ENCODE results near the gene NODAL. TPM values are rescaled to one million over a fixed set of nuclear protein-coding genes. Genes with fewer than 3 reads are reported as not detected.

NODAL gene
- total RNA-seq, 2 donors from 2014 or later: not detected

- H3K4me3 Mint-ChIP-seq: no peak overlapping the region
- peaks cover 38% of the 10 kb centered on the region for H3K27me3 Mint-ChIP-seq (ENCODE audit: low read depth)
- H3K9me3 Mint-ChIP-seq: no peaks in the 10 kb centered on the region
- peaks cover 2 to 3% of the 10 kb centered on the region in 2 donors for H3K36me3 Mint-ChIP-seq (ENCODE audit: insufficient read depth in 2 of 2)
- DNase-seq (no peak), ATAC-seq (replicated peaks in 1 of 2) (no peak)
- no peak overlapping the region for H3K27ac Mint-ChIP-seq
- H3K4me1 Mint-ChIP-seq (ENCODE audit: low read depth): peaks cover 10% of the 10 kb centered on the region
Observed at GRCh38 chr10:70437721-70438120, 3.8 kb downstream of the NODAL start.

DNA sequence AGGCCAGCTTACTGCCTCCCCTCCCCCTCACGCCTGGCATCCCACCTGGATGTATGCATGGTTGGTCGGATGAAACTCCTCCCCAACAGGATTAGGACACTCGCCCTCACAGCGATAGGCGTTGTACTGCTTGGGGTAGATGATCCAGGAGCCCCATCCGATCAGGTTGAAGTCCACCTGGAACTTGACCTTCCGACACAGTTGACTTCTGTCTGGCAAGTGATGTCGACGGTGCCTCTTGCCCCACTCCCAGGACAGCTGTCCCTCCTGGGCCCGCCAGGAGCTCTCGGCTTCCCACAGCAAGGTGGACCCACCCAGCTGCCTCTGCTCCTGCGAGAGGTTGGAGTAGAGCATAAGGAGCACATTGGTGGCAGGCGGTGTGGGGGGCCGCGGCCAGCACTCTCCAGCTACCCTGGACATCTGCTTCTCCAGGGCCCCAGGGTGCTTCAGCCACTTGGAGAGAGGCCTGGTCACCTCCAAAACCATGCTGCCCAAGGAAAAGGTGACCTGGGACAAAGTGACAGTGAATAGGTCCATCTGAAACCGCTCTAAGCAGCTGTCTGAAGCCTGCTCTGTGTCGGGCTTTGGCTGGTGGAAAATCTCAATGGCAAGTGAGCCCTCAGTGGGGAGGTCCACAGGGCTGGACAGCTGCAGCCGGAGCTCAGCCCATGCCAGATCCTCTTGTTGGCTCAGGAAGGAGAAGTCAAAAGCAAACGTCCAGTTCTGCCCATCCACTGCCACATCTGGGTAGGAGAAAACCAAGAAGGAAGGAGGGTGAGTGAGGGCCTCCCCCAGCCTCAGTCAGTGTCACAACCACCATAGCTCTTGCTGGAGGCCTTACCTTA, 6.0 kb downstream of the NODAL start:
- ATAC-seq (replicated peaks in 1 of 2): no peak
- DNase-seq: no peak
- Mint-ChIP-seq H3K36me3 (ENCODE audit: insufficient read depth in 2 of 2) (no peaks in the 10 kb centered on the region), H3K27me3 (ENCODE audit: low read depth) (peaks cover 20% of the 10 kb centered on the region), H3K27ac (no peak overlapping the region), H3K4me1 (ENCODE audit: low read depth) (peaks cover 16% of the 10 kb centered on the region), H3K4me3 (no peak overlapping the region), H3K9me3 (no peaks in the 10 kb centered on the region)

DNA sequence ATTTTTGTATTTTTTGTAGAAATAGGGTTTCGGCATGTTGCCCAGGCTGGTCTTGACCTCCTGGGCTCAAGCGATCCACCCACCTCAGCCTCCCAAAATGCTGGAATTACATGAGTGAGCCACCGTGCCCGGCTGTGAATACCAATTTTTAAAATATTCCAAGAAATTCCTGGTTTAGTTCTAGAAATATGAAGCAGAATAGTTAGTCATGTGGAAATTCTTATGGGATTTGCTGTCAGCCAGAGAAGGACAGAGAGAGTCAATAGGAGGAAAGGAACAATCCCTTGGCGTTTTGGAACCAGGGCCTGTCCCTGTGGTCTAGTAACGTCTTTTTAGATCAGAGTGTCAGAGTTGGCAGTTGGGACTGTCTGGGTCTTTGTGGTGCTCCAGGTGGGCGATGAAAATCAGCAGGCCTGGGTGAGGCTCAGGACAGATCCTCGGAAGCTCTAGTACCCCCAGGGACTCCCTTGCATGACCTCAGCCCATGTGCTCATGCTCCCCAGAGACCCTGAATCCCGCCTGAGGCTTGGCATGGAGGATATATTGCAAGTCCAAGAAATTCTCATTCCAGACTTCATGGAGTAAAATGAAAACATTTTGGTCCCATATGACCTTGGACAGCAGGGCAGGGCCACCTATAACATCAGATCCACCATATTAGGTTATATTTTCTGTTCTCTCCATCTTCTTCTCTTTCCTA, 7.8 kb downstream of the NODAL start:
- Mint-ChIP-seq H3K4me1 (ENCODE audit: low read depth) (peaks cover 16% of the 10 kb centered on the region), H3K27me3 (ENCODE audit: low read depth) (peaks cover 4% of the 10 kb centered on the region), H3K4me3 (no peak overlapping the region), H3K27ac (no peak overlapping the region), H3K36me3 (ENCODE audit: insufficient read depth in 2 of 2) (no peaks in the 10 kb centered on the region), H3K9me3 (no peaks in the 10 kb centered on the region)
- ATAC-seq (replicated peaks in 1 of 2): no peak
- no peak for DNase-seq

DNA sequence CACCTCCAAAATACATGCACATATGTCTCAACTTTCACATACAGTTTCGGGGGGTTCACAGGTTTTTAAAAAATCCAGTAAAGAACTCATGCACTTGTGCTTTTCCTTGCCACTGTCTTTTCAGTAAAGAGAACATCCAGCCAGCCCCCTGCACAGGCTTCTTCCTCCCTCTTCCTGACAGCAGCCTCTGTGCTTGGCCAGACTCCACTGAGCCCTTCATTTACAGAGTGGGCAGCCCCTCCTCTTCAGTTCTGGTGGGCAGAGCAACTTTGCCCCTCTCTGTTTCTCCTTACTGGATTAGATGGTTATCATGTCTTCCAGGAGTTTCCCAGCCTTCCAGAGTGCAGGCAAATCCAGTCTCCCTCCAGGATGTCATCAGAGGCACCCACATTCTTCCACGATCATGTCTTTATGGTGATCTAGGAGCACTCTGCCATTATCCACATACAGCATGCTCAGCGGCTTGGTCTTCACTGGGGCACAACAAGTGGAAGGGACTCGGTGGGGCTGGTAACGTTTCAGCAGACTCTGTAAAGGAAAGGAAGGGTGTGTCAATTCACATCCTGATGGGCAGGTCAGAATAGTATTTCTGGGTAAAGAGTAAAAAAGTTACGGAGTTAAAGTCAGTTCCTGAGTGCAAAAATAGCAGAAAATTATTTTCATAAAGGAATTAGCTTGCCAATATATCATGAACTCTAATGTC, 8.8 kb downstream of the NODAL start:
- no peak overlapping the region for H3K4me3 Mint-ChIP-seq
- no peaks in the 10 kb centered on the region for H3K9me3 Mint-ChIP-seq
- H3K4me1 Mint-ChIP-seq (ENCODE audit: low read depth): peaks cover 16% of the 10 kb centered on the region
- peaks cover 0 to 1% of the 10 kb centered on the region in 2 donors for H3K36me3 Mint-ChIP-seq (ENCODE audit: insufficient read depth in 2 of 2)
- no peaks in the 10 kb centered on the region for H3K27me3 Mint-ChIP-seq (ENCODE audit: low read depth)
- no peak overlapping the region for H3K27ac Mint-ChIP-seq
- no peak for DNase-seq
- ATAC-seq (replicated peaks in 1 of 2): no peak

GRCh38 chr10:70432101-70432500, 9.4 kb downstream of the NODAL start:
- Mint-ChIP-seq H3K4me3 (no peak overlapping the region), H3K27ac (no peak overlapping the region), H3K4me1 (ENCODE audit: low read depth) (peaks cover 16% of the 10 kb centered on the region), H3K36me3 (ENCODE audit: insufficient read depth in 2 of 2) (peaks cover 0 to 1% of the 10 kb centered on the region in 2 donors), H3K9me3 (no peaks in the 10 kb centered on the region), H3K27me3 (ENCODE audit: low read depth) (no peaks in the 10 kb centered on the region)
- DNase-seq (no peak), ATAC-seq (replicated peaks in 1 of 2) (no peak)

DNA sequence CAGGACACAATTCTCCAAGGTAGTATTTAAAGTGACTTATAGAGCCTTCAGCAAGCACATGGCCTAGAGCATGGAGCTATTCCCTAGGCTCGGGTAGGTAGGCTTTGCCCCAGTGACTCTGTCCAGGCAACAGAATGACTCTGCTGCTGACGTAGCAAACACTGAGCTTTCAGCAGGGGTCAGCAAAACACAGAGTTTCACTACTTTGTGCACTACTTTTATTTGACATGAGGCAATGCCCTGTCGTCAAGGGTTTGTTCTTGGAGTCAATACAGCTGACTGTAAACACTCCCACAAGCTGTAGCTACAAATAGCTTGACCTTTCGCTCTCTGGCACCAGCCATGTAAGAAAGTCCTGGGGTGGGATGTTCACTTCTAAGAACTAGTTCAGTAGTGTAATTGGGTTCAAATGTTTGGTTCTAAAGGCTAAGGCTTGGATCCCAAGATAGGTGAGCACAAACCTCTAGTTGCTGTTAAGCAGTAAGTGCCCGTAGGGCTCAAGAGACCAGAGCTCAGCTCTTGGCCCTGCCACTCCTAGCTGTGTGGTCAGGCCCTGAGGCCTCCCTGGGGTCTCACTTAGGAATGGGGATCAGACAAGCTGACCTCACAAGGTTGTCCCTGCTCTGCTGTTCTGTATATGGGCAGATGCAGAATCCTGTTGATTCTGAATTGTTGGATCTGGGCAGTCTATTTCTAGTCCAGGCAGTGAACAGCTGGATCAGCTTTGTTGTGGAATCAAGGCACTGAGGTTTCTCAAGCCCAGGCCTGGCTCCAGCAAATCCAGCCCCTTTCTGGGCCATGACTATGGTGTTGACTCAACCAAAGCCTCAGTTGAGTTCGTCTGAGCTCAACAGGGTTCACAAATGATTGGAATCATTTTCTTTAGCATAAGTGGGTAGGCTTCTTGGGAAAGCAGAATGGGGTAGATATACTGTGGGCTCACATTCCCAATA, 10.7 kb downstream of the NODAL start:
- ATAC-seq (replicated peaks in 1 of 2): no peak
- Mint-ChIP-seq H3K27me3 (ENCODE audit: low read depth) (no peaks in the 10 kb centered on the region), H3K9me3 (no peaks in the 10 kb centered on the region), H3K27ac (no peak overlapping the region), H3K4me1 (ENCODE audit: low read depth) (peaks cover 16% of the 10 kb centered on the region), H3K36me3 (ENCODE audit: insufficient read depth in 2 of 2) (peaks cover 0 to 1% of the 10 kb centered on the region in 2 donors), H3K4me3 (no peak overlapping the region)
- no peak for DNase-seq

DNA sequence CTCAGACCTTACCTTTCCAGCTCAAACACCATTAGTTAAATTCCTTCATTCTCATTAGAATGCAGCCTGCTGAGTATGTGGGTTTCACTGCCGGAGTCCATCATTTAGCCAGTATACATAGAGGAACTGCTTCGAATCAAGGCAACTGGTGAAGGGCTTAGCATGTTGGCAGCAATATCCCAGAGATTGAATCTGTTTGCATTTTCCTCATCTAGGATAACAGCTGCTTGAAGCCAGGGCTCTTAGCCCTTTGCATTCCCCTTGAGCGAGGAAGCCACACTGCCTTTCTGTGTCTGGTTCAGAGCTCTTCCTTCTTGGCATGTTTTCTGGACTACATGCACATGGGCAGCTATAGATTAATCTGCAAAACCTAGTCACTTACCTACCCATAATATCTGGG, 14.7 kb downstream of the NODAL start:
- Mint-ChIP-seq H3K36me3 (ENCODE audit: insufficient read depth in 2 of 2) (peaks cover 5 to 10% of the 10 kb centered on the region in 2 donors), H3K4me3 (no peak overlapping the region), H3K27ac (no peak overlapping the region), H3K9me3 (no peaks in the 10 kb centered on the region), H3K27me3 (ENCODE audit: low read depth) (no peaks in the 10 kb centered on the region), H3K4me1 (ENCODE audit: low read depth) (peaks cover 3% of the 10 kb centered on the region)
- ATAC-seq (replicated peaks in 1 of 2) (no peak), DNase-seq (no peak)

GRCh38 chr10:70425096-70425495, 16.4 kb downstream of the NODAL start:
- no peak for ATAC-seq (replicated peaks in 1 of 2)

GRCh38 chr10:70424320-70424719, 17.2 kb downstream of the NODAL start:
- Mint-ChIP-seq H3K4me3 (no peak overlapping the region), H3K27ac (no peak overlapping the region), H3K9me3 (no peaks in the 10 kb centered on the region), H3K27me3 (ENCODE audit: low read depth) (no peaks in the 10 kb centered on the region), H3K4me1 (ENCODE audit: low read depth) (no peaks in the 10 kb centered on the region), H3K36me3 (ENCODE audit: insufficient read depth in 2 of 2) (peaks cover 5 to 10% of the 10 kb centered on the region in 2 donors)
- ATAC-seq (replicated peaks in 1 of 2): no peak
- no peak for DNase-seq

More at GRCh38 chr10:70425096-70425495, 16.4 kb downstream of the NODAL start:
- no peak overlapping the region for H3K27ac Mint-ChIP-seq
- H3K27me3 Mint-ChIP-seq (ENCODE audit: low read depth): no peaks in the 10 kb centered on the region
- DNase-seq: no peak
- H3K4me1 Mint-ChIP-seq (ENCODE audit: low read depth): no peaks in the 10 kb centered on the region
- H3K4me3 Mint-ChIP-seq: no peak overlapping the region
- H3K9me3 Mint-ChIP-seq: no peaks in the 10 kb centered on the region
- peaks cover 5 to 10% of the 10 kb centered on the region in 2 donors for H3K36me3 Mint-ChIP-seq (ENCODE audit: insufficient read depth in 2 of 2)

DNA sequence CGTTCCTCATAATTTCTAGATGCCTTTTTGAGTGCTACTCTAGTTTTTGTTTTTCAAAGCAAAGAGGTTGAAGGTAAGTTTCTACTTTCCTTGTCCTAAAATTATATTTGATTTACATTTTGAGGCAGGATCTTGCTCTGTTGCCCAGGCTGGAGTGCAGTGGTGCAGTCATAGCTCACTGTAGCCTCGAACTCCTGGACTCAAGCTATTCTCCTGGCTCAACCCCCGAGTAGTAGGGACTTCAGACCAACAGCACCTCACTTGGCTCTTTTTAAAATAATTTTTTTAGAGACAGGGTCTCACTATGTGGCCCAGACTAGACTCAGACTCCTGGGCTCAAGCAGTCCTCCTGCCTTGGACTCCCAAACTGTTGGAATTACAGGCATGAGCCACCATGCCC, 22.8 kb downstream of the NODAL start:
- H3K36me3 Mint-ChIP-seq (ENCODE audit: insufficient read depth in 2 of 2): peaks cover 2 to 11% of the 10 kb centered on the region in 2 donors
- no peak overlapping the region for H3K4me3 Mint-ChIP-seq
- H3K27me3 Mint-ChIP-seq (ENCODE audit: low read depth): no peaks in the 10 kb centered on the region
- H3K9me3 Mint-ChIP-seq: no peaks in the 10 kb centered on the region
- ATAC-seq (replicated peaks in 1 of 2) (no peak), DNase-seq (no peak)
- H3K4me1 Mint-ChIP-seq (ENCODE audit: low read depth): peaks cover 25% of the 10 kb centered on the region
- no peak overlapping the region for H3K27ac Mint-ChIP-seq

DNA sequence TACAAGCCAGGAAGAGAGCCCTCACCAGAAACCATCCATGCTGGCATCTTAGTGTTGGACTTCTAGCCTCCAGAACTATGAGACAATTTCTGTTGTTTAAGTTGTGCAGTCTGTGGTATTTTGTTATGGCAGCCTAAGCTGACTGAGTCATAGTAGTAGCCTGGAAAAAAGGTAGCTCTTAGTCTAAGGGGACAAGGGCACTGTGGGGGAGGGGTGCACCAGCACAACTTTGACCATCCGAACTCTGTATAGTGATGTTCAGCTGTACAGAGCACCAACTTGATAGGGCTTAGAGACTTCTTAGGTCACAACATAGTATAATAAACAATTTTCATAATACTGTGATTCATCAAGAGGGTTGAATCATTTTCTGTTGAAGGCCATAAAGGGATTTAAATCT, 23.3 kb downstream of the NODAL start:
- H3K4me3 Mint-ChIP-seq: peak overlapping the region; percentile 58 to 71
- H3K9me3 Mint-ChIP-seq: no peaks in the 10 kb centered on the region
- peak; percentile 66 to 69 for ATAC-seq (replicated peaks in 1 of 2)
- peak; percentile 13 to 19 for DNase-seq
- no peaks in the 10 kb centered on the region for H3K27me3 Mint-ChIP-seq (ENCODE audit: low read depth)
- peak overlapping the region; percentile 70 for H3K27ac Mint-ChIP-seq
- peaks cover 2 to 8% of the 10 kb centered on the region in 2 donors for H3K36me3 Mint-ChIP-seq (ENCODE audit: insufficient read depth in 2 of 2)
- H3K4me1 Mint-ChIP-seq (ENCODE audit: low read depth): peaks cover 25% of the 10 kb centered on the region

DNA sequence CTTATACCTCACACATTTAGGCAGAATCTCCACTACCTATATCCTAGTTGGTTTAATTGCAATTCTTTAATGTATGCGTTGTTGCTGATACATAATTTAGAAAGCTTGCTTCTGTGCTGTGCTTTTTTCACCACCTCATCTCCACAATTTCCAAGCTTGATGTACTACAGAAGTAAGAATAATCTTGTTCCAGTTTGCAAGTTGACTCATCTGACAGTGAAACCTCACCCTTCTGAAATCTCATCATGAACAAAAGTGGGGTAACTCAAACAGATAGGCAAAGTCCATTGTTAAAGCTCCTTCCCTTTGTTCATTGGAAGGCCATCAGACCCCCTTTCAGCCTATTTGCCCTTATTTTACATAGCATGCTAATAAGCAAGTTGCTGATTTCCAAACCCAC, 23.9 kb downstream of the NODAL start:
- Mint-ChIP-seq H3K36me3 (ENCODE audit: insufficient read depth in 2 of 2) (peaks cover 0 to 4% of the 10 kb centered on the region in 2 donors), H3K4me3 (peak overlapping the region; percentile 58 to 71), H3K4me1 (ENCODE audit: low read depth) (peaks cover 25% of the 10 kb centered on the region), H3K9me3 (no peaks in the 10 kb centered on the region), H3K27me3 (ENCODE audit: low read depth) (no peaks in the 10 kb centered on the region), H3K27ac (peak overlapping the region; percentile 70)
- DNase-seq (no peak), ATAC-seq (replicated peaks in 1 of 2) (peak; percentile 82 to 83)

All from activated T-cell treated with anti-CD3 and anti-CD28 coated beads, Interleukin-2, amount 50 U/mL, for 72 hours (primary cell).